HG03432 (cell line): ENCODE measurements around the gene GLYATL3.
"Not testable (repeated sequence)": the region's sequence is repeated elsewhere in the genome, so short reads cannot be mapped to it uniquely, and the experiment has no call there.

Experiments
- ATAC-seq: cut with Tn5 transposase; IDR thresholded peaks from one replicate; pipeline ENCODE4 v1.9.1; 2021; ENCODE audit warnings: mild to moderate bottlenecking, moderate library complexity; ENCODE audit not compliant: unreplicated experiment

Gene GLYATL3

DNA sequence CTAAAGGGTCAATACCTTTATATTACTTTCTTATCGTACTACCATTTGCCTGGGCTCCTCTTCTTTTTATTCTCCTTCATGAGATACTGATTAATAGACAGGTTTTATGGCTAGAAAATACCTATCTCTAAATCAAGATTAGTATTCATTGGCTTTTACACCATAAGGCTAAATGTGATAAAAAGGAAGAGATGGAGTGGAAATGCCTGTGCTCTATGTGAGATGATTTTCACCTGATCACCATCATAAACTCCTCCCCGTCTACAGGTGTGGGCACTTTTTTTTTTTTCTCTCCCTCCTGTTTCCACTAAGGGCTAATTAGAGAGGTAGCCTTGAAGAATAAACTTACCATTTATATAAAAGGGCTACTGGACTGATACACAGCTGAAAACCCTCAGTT, at the start of gene GLYATL3:
TSS of gene GLYATL3 (plus strand) at position 301 of the 400 bp plus-strand sequence. CDS start 12,068 bp downstream, outside the sequence.
- no peak for ATAC-seq

DNA sequence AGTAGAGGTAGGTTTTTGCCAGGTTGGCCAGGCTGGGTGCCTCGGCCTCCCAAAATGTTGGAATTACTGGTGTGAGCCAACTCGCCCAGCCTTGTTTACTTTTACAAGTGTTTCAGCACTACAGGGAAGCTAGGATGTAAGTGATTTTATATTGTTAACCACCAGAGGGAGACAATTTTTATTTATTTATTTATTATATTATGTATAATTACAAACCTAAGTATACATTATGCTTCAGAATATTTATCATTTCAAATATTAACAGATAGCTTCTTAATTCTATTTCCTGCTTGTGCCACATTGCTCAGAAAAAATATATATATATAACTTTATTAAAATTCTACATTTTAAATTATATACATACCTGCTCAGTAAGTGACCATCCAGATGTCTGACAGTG, 46.5 kb upstream of the GLYATL3 start:
- no peak for ATAC-seq

DNA sequence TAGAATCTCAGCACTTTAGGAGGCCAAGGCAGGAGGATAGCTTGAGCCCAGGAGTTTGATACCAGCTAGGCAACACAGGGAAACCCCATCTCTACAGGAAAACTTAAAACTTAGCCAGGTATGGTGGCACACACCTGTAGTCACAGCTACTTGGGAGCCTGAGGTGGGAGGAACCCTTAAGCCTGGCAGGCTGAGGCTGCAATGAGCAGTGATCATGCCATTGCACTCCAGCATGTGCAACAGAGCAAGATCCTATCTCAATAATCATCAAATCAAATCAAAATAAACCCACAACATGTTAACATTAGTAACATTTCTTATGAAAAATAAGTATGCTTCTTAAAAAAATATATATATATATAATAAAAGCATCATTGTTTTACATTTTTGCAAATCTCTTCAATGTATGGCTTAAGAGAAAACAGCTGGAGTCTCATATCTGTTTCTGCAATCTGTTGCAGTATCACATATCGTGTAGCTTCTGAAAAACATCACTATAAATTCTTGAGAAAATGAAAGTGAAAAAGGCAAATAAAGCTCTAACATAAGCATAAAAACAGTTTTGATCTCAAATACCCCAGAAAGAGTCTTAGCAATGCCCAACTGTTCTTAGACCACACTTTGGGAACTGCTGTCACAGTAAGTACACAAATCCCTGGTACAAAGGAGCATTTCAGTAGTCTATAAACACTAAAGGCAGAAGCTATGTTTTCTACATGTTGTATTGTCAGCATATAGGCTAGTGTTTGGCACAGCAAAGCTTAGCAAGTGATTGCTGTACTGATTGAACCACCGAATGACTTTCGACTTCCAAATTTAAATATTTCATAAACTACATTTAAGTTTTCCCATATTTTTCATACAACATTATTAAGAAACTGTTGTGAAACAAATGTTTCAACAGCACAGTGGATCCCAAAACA, 44.7 kb upstream of the GLYATL3 start:
- peak; percentile 86 for ATAC-seq

DNA sequence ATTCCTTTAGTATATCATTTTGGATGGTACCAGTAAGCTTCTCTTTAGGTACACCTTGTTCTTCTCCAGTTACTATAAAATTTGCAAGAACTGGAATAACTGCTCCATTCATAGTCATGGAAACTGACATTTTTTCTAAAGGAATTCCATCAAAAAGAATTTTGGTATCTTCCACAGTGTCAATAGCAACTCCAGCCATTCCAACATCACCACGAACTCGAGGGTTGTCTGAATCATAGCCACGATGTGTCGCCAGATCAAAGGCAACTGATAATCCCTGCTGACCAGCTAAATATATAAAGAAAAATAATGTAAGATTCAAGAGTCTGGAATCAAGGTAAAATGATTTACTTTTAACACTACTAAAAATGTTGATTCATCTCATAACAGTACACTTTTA, 42.0 kb upstream of the GLYATL3 start:
- no peak for ATAC-seq

- no peak for ATAC-seq
These were observed 37.7 kb upstream of the GLYATL3 start for GRCh38 chr6:49462071-49462470.

- peak; percentile 15 for ATAC-seq
These were observed 37.2 kb upstream of the GLYATL3 start for GRCh38 chr6:49462599-49462926.

- peak; percentile 100 for ATAC-seq
These were observed 36.7 kb upstream of the GLYATL3 start, which contains the start of the genes CENPQ and MMUT for GRCh38 chr6:49462927-49463611. CENPQ (plus strand) TSS chr6:49463370; CDS start chr6:49470177, 6,807 bp downstream. MMUT (minus strand) TSS chr6:49463253; CDS start chr6:49459466, 3,787 bp downstream.

GRCh38 chr6:49463612-49463967, 36.1 kb upstream of the GLYATL3 start:
- no peak for ATAC-seq

DNA sequence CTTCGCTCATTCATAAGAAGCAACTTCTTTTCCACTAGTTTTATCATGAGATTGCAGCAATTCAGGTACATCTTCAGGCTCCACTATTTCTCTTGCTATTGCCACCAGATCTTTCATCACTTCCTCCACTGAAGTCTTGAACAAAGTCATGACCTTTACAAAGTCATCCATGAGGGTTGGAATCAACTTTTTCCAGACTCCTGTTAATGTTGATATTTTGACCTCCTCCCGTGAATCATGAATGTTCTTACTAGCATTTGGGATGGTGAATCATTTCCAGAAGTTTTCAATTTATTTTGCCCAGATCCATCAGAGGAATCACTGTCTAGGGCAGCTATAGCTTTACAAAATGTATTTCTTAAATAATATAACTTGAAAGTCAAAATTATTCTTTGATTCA, 35.0 kb upstream of the GLYATL3 start:
- no peak for ATAC-seq

- no peak for ATAC-seq
These were observed 31.7 kb upstream of the GLYATL3 start for GRCh38 chr6:49468042-49468441.

DNA sequence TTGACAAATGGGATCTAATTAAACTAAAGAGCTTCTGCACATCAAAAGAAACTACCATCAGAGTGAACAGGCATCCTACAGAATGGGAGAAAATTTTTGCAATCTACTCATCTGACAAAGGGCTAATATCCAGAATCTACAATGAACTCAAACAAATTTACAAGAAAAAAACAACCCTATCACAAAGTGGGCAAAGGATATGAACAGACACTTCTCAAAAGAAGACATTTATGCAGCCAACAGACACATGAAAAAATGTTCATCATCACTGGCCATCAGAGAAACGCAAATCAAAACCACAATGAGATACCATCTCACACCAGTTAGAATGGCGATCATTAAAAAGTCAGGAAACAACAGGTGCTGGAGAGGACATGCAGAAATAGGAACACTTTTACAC, 23.2 kb upstream of the GLYATL3 start:
- not testable (repeated sequence) for ATAC-seq

DNA sequence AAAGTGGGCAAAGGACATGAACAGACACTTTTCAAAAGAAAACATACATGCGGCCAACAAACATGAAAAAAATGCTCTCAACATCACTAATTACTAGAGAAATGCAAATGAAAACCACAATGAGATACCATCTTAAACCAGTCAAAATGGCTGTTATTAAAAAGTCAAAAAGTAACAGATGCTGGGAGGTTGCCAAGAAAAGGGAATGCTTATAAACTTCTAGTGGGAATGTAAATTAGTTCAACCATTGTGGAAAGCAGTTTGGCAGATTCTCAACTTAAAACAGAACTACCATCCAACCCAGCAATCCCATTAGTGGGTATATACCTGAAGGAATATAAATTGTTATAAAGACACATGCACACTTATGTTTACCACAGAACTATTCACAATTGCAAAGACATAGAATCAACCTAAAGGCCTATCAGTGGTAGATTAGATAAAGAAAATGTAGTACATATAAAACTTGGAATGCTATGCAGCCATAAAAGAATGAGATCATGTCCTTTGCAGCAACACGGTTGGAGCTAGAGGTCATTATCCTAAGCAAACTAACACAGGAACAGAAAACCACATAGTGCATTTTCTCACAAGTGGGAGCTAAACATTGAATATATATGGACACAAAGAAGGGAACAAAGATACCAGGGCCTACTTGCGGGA, 20.3 kb upstream of the GLYATL3 start:
- no peak for ATAC-seq

DNA sequence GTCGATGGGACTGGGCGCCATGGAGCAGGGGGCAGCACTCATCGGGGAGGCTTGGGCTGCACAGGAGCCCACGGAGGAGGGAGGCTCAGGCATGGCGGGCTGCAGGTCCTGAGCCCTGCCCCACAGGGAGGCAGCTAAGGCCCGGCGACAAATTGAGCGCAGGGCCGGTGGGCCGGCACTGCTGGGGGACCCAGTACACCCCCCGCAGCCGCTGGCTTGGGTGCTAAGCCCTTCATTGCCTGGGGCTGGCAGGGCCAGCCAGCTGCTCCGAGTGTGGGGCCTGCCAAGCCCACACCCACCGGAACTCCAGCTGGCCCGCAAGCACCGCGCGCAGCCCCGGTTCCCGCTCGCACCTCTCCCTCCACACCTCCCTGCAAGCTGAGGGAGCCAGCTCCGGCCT, 17.9 kb upstream of the GLYATL3 start:
- ATAC-seq: not testable (repeated sequence)

- ATAC-seq: not testable (repeated sequence)
These were observed 16.3 kb upstream of the GLYATL3 start for GRCh38 chr6:49483380-49483779.

GRCh38 chr6:49490633-49491032, 9.1 kb upstream of the GLYATL3 start:
- ATAC-seq: no peak

- no peak for ATAC-seq
These were observed 2.4 kb upstream of the GLYATL3 start for GRCh38 chr6:49497304-49497703.

DNA sequence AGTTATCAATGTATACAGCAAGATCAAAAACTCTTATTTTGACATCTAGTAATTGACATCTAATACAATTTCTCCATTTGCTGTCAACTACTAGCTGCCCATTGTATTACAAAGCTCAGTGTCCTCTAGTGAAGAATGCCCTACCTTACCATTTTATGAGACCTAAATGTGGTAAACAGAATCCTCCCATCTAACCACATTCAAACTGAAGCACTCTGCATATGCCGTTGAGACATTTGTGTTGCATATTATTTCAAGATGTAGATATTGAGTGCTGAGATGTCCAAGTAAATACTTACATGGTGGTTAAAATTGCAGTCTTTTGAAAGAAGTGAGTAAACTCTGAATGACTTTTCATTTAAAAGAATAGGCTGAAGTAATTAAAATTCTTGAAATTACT, 597 bp upstream of the GLYATL3 start:
- no peak for ATAC-seq

GRCh38 chr6:49504666-49505065, 4.9 kb downstream of the GLYATL3 start:
- ATAC-seq: no peak

- ATAC-seq: no peak
These were observed 6.9 kb downstream of the GLYATL3 start for GRCh38 chr6:49506569-49507111.

GRCh38 chr6:49509342-49509741, 9.6 kb downstream of the GLYATL3 start:
- no peak for ATAC-seq
